Measurements from ENCODE around the gene CTSC.

GRCh38 chr11:88295028-88295427, 42.5 kb downstream of the CTSC start:
- TF ChIP-seq ZNF639 (tag by site-specific recombination; IDR thresholded peaks at IDR 0.05) (no peak), ZNF274 (IDR thresholded peaks at IDR 0.05; ENCODE audit: low read length) (no peak), ZNF274 (tag by site-specific recombination; IDR thresholded peaks at IDR 0.05; ENCODE audit: borderline replicate concordance) (no peak), CTCF (tag by site-specific recombination; IDR thresholded peaks at IDR 0.05) (no peak), ZEB2 (tag by site-specific recombination; IDR thresholded peaks at IDR 0.05) (no peak), SETDB1 (IDR thresholded peaks at IDR 0.05; ENCODE audit: insufficient read length, low read length) (no peak)
